CD14-positive monocyte (primary cell): ENCODE data around the gene GPHA2. TPM values are rescaled to one million over a fixed set of nuclear protein-coding genes. Genes with fewer than 3 reads are reported as not detected.
A peak's percentile ranks its signal among the peaks of the same experiment; 100 is the strongest.

Experiments
- DNase-seq, 3 donors: peaks; one replicate each; pipeline ENCODE4 v3.0.0-alpha.2; 2011 to 2022
- H2AFZ ChIP-seq: 2 replicates; pipeline ENCODE4 v1.6.0; 2012; ENCODE audit warnings: mild to moderate bottlenecking, low read depth, low read length, inconsistent platforms; ENCODE audit not compliant: insufficient read depth, poor library complexity, severe bottlenecking
- H3K27ac ChIP-seq, 2 donors: 1 replicate in 1 of 2; 2 replicates in 1 of 2; pipeline ENCODE4 v1.5.1; 2012 to 2013; ENCODE audit warnings: low read length in 2 of 2, control low read depth in 1 of 2, inconsistent platforms in 1 of 2, low read depth in 1 of 2, mild to moderate bottlenecking in 1 of 2
- H3K27me3 ChIP-seq, 2 donors: one replicate each; pipeline versions ENCODE4 v1.6.0 to v1.6.1; 2011 to 2013; ENCODE audit warnings: low read length in 2 of 2; ENCODE audit not compliant: control insufficient read depth in 2 of 2, insufficient read depth in 2 of 2
- H3K36me3 ChIP-seq, 2 donors: replicated peaks in 1 of 2; 1 replicate in 1 of 2; 2 replicates in 1 of 2; pipeline versions ENCODE4 v1.5.1 to v1.6.1; 2012 to 2013; ENCODE audit warnings: low read length in 2 of 2, control low read depth in 1 of 2, inconsistent platforms in 1 of 2, mild to moderate bottlenecking in 1 of 2; ENCODE audit not compliant: insufficient read depth in 2 of 2, control insufficient read depth in 1 of 2
- H3K4me1 ChIP-seq, 2 donors: 1 replicate in 1 of 2; 2 replicates in 1 of 2; pipeline versions ENCODE4 v1.5.1 to v1.6.1; 2012 to 2013; ENCODE audit warnings: low read length in 2 of 2, control low read depth in 1 of 2, inconsistent platforms in 1 of 2, mild to moderate bottlenecking in 1 of 2, moderate library complexity in 1 of 2; ENCODE audit not compliant: insufficient read depth in 2 of 2, control insufficient read depth in 1 of 2
- H3K4me2 ChIP-seq: replicated peaks from 2 replicates; pipeline ENCODE3; 2012; ENCODE audit warnings: low read length, moderate library complexity, mild to moderate bottlenecking; ENCODE audit not compliant: poor library complexity, severe bottlenecking; ENCODE audit errors: extremely low read depth
- H3K4me3 ChIP-seq, 3 experiments: fragments of 200-600 bp in 1 of 3; sonication (generic) in 1 of 3; replicated peaks in 1 of 3; 1 replicate in 2 of 3; 2 replicates in 1 of 3; pipeline ENCODE4 v1.5.1; 2011 to 2013; ENCODE audit warnings: low read length in 3 of 3, mild to moderate bottlenecking in 3 of 3, control low read depth in 2 of 3, low read depth in 2 of 3, inconsistent platforms in 1 of 3, moderate library complexity in 1 of 3
- H3K79me2 ChIP-seq: 2 replicates; pipeline ENCODE4 v1.6.0; 2012; ENCODE audit warnings: mild to moderate bottlenecking, control low read depth, inconsistent platforms, low read length, moderate library complexity; ENCODE audit not compliant: insufficient read depth
- H3K9ac ChIP-seq: 2 replicates; pipeline ENCODE4 v1.6.0; 2017; ENCODE audit warnings: low read length, mild to moderate bottlenecking; ENCODE audit not compliant: insufficient read depth, poor library complexity, severe bottlenecking
- H3K9me3 ChIP-seq, 2 donors: replicated peaks in 1 of 2; 1 replicate in 1 of 2; 2 replicates in 1 of 2; pipeline versions ENCODE4 v1.5.1 to v1.6.1; 2012 to 2013; ENCODE audit warnings: low read length in 2 of 2, control low read depth in 1 of 2; ENCODE audit not compliant: control insufficient read depth in 1 of 2, insufficient read depth in 1 of 2
- H4K20me1 ChIP-seq: 2 replicates; pipeline ENCODE4 v1.6.0; 2012; ENCODE audit warnings: mild to moderate bottlenecking, low read length, control low read depth, moderate library complexity; ENCODE audit not compliant: insufficient read depth
- H3K27ac Mint-ChIP-seq, 7 donors: one replicate each; pipeline ENCODE4 v1.8.0; 2020; ENCODE audit warnings: mild to moderate bottlenecking in 7 of 7, mixed read lengths in 7 of 7, moderate library complexity in 6 of 7, inconsistent platforms in 2 of 7
- H3K27me3 Mint-ChIP-seq, 3 donors: one replicate each; pipeline ENCODE4 v1.8.0; 2021 to 2022; ENCODE audit warnings: low read depth in 3 of 3, mild to moderate bottlenecking in 3 of 3, mixed read lengths in 3 of 3, moderate library complexity in 3 of 3, inconsistent platforms in 1 of 3
- H3K36me3 Mint-ChIP-seq, 2 donors: one replicate each; pipeline ENCODE4 v1.8.0; 2020; ENCODE audit warnings: mixed read lengths in 2 of 2, inconsistent platforms in 1 of 2, mild to moderate bottlenecking in 1 of 2
- H3K4me1 Mint-ChIP-seq: one replicate; pipeline ENCODE4 v1.8.0; 2020; ENCODE audit warnings: mild to moderate bottlenecking, mixed read lengths
- H3K4me3 Mint-ChIP-seq, 2 donors: one replicate each; pipeline ENCODE4 v1.8.0; 2020; ENCODE audit warnings: mild to moderate bottlenecking in 2 of 2, mixed read lengths in 2 of 2, moderate library complexity in 1 of 2
- H3K9me3 Mint-ChIP-seq, 7 donors: one replicate each; pipeline ENCODE4 v1.8.0; 2020 to 2022; ENCODE audit warnings: mixed read lengths in 7 of 7, mild to moderate bottlenecking in 6 of 7, moderate library complexity in 6 of 7, inconsistent platforms in 2 of 7
- WGBS: methylation state at CpG from one replicate; pipeline ENCODE4 v1.1.5; 2013; ENCODE audit warnings: missing lambda C conversion rate; ENCODE audit not compliant: insufficient coverage; 5-methylcytosine and 5-hydroxymethylcytosine counted together
- intact Hi-C, 2 donors: fragments of 100-400 bp; cut with micrococcal nuclease; formaldehyde crosslinking; loops; one replicate each; pipeline versions ENCODE4 v1.15.0 to v1.15.1; 2023
- polyA plus RNA-seq, 3 donors: library from polyadenylated mRNA; depleted of rRNA in 1 of 3; unstranded in 2 of 3; stranded (reverse) in 1 of 3; fragments of 300-500 nt in 2 of 3; fragments of >200 nt in 1 of 3; fragmentation: Illumina TruSeq in 2 of 3; gene quantifications; 1 replicate in 2 of 3; 2 replicates in 1 of 3; pipeline ENCODE4 v1.2.3, GENCODE V29; 2012 to 2021
- TF ChIP-seq, protein P1 (sequence below): fragments of 200-600 bp; IDR thresholded peaks from one replicate; pipeline ENCODE4 v1.8.0; 2022; ENCODE audit warnings: antibody characterized with exemption, mild to moderate bottlenecking

Gene GPHA2
- polyA plus RNA-seq, 3 donors, result not detected

DNA sequence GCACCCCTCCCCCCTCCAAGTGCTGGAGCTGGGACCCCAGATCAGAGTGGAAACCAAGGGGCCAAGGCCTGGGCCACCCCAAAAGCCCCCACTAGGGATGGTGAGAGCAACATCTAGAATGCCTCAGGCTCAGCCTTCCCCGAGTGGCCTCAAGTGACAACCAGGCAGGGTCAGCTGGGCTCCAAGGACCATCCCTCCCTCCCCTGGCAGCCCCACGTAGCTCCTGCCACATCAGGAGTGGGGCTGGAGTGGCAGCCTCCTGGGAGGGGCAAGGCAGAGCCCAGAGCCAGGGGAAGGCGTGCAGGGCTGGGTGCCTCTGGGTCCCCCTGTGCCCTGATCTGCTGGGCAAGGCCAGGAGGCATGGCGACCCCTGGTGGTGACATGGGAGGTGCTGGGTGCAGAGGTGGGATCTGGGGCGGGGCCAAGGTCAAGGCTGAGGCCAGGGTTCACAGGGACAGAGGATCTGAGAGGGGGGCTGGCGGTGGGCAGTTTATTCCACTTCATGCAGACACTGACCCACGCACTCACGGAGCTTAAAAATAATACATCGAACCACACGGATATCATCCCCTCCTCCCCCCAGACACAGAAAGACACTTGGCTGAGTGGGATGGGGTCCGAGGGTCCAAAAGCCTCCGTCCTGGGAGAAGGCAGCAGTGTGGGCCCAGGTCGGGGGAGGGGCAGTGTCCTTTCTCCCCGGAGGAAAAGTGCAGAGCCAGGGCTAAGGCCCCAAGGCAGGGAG, 41.5 kb downstream of the GPHA2 start:
- Histone ChIP-seq H3K4me2 (no peak overlapping the region), H3K27ac (no peak overlapping the region), H2AFZ (no peak overlapping the region), H3K4me1 (peaks cover 9 to 13% of the 10 kb centered on the region in 2 donors), H4K20me1 (peaks cover 6% of the 10 kb centered on the region), H3K9me3 (no peaks in the 10 kb centered on the region), H3K4me3 (no peak overlapping the region), H3K9ac (no peak overlapping the region), H3K36me3 (peaks cover 41 to 47% of the 10 kb centered on the region in 2 donors), H3K27me3 (no peaks in the 10 kb centered on the region), H3K79me2 (no peaks in the 10 kb centered on the region)
- H3K4me1 Mint-ChIP-seq, result peaks cover 5% of the 10 kb centered on the region
- 18% methylated on average over 4 of the region's 14 CpGs for WGBS
- intact Hi-C loops, result loop anchor here in 1 of 2 donors (1.0 kb wide), 1 partner anchor 47 kb away; no protein-coding TSS in a partner anchor
- H3K27ac Mint-ChIP-seq, result peak overlapping the region in 1 of 7 donors; percentile 2
- no peak overlapping the region for H3K4me3 Mint-ChIP-seq
- DNase-seq, result peak; percentile 75 to 82 (median 80)
- peaks cover 2 to 5% (median 5%) of the 10 kb centered on the region in 3 donors for H3K27me3 Mint-ChIP-seq
- TF ChIP-seq, protein P1, sequence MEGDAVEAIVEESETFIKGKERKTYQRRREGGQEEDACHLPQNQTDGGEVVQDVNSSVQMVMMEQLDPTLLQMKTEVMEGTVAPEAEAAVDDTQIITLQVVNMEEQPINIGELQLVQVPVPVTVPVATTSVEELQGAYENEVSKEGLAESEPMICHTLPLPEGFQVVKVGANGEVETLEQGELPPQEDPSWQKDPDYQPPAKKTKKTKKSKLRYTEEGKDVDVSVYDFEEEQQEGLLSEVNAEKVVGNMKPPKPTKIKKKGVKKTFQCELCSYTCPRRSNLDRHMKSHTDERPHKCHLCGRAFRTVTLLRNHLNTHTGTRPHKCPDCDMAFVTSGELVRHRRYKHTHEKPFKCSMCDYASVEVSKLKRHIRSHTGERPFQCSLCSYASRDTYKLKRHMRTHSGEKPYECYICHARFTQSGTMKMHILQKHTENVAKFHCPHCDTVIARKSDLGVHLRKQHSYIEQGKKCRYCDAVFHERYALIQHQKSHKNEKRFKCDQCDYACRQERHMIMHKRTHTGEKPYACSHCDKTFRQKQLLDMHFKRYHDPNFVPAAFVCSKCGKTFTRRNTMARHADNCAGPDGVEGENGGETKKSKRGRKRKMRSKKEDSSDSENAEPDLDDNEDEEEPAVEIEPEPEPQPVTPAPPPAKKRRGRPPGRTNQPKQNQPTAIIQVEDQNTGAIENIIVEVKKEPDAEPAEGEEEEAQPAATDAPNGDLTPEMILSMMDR, result peak; percentile 94
- H3K36me3 Mint-ChIP-seq, result peaks cover 36 to 39% of the 10 kb centered on the region in 2 donors
- H3K9me3 Mint-ChIP-seq, result no peaks in the 10 kb centered on the region

DNA sequence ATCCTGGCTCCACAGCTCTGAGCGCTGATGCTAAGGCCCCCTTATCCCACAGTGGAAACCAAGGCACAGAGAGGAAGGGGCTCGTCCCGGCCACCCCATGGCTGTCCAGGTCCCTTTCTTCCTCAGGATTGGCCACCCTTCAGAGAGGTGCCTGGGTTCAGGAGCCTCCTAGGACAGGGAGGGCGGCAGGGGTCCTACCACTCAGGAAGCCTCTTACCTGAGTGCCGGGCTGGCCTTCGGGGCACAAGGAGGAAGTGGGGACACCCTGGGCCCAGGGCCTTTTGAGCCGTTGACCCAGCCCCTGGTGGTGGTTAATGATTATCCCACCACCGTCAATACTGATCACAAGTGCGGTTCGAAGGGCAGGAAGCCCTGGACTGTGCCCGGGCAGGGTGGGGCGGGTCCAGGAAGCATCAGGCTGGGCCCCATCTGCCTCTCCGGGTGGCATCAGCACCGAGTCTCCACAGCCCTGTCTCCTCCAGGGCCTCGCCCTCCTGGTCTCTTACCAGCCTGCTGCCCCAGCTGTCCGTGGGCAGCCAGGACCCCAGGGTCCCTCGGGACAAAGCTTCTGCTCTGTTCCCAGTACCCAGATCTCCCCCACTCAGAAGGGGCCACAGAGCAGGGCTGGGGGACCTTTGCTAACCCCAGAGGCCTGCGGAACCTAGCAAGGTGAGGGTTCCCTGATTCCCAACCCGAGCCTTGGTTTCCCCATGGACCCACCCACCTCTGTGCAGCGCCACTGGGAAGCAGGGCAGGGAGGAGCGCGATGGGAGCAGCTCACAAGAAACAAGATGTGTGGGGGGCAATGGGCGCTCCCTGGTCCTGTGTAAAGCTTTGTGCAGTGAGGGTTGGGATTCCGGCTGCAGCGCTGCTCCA, 42.3 kb downstream of the GPHA2 start:
- H3K27ac ChIP-seq, result no peak overlapping the region
- intact Hi-C loops, result loop anchor here (1.0 kb wide), 1 partner anchor 46 kb away; no protein-coding TSS in a partner anchor

More for the DNA sequence above, 42.3 kb downstream of the GPHA2 start:
- Mint-ChIP-seq H3K4me1 (peaks cover 10% of the 10 kb centered on the region), H3K9me3 (no peaks in the 10 kb centered on the region), H3K4me3 (no peak overlapping the region), H3K27me3 (peaks cover 4 to 5% (median 5%) of the 10 kb centered on the region in 3 donors), H3K27ac (no peak overlapping the region), H3K36me3 (peaks cover 30 to 32% of the 10 kb centered on the region in 2 donors)
- no peaks in the 10 kb centered on the region for H3K79me2 ChIP-seq
- H3K9me3 ChIP-seq, result no peaks in the 10 kb centered on the region
- H2AFZ ChIP-seq, result no peak overlapping the region
- H3K27me3 ChIP-seq, result no peaks in the 10 kb centered on the region
- H3K9ac ChIP-seq, result no peak overlapping the region
- TF ChIP-seq, protein P1, result no peak
- H3K36me3 ChIP-seq, result peaks cover 34 to 38% of the 10 kb centered on the region in 2 donors
- H3K4me3 ChIP-seq, result no peak overlapping the region
- H4K20me1 ChIP-seq, result peaks cover 6% of the 10 kb centered on the region
- DNase-seq, result no peak
- no peak overlapping the region for H3K4me2 ChIP-seq
- 75% methylated on average over 15 of the region's 25 CpGs for WGBS
- H3K4me1 ChIP-seq, result peaks cover 13 to 18% of the 10 kb centered on the region in 2 donors
